Activated CD4-positive, alpha-beta T cell treated with anti-CD3 and anti-CD28 coated beads, Interleukin-2, amount 50 U/mL, for 16 hours (primary cell): ENCODE results near the gene DLK1.

Experiments used
- DNase-seq: peaks from one replicate; pipeline ENCODE4 v3.0.0-alpha.2; 2020

The DLK1 gene

GRCh38 chr14:100717386-100717785 is 9.3 kb upstream of the DLK1 start:
- no peak for DNase-seq

DNA sequence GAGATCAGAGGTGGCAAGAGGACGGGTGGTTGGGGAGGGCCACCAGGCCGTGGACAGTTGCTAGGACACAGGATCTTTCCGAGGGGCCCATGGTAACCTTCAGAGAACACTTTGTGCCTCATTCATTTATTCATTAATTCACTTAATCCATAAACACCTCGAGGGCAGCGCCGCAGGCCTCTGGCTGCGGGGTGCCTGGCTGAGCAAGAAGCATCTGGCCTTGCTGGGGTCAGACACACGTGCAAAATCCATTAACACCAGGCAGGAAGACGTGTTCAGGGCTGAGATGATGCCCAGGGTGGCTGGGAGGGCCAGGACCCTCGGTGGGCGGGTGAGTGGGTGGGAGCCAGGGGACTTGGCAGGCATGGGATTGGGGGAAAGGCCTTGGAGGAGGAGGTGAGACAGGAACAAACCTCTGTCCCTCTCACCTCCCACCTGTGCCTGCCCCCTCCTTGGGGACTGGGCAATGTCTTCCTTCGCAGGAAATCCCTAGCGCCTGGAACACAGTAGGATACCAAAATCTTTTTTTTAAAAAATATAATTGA is 6.6 kb upstream of the DLK1 start:
- DNase-seq, result no peak

DNA sequence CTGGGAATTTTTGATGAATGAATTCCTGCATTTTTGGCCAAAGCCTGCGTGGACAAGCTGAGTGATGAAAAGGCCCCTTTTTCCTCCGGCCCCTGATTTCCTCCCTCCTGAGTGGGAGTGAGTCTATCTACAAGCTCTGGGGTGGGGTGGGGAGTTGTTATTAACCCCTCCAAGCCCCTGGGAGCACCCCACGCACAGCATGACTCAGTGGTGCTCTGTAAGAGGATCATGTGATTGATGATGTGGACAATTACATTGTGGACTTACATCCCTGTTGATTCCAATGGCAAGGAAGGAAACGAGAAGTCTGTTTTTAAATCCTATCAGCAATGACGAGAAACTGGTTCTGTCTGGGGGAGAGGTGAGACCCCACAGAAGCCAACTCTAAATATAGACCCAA is 5.1 kb upstream of the DLK1 start:
- no peak for DNase-seq

- no peak for DNase-seq
These were observed 4.3 kb upstream of the DLK1 start for GRCh38 chr14:100722367-100722766.

- DNase-seq, result no peak
These were observed 3.4 kb upstream of the DLK1 start for GRCh38 chr14:100723135-100723829.

- no peak for DNase-seq
These were observed 2.8 kb upstream of the DLK1 start for GRCh38 chr14:100723830-100724437.

DNA sequence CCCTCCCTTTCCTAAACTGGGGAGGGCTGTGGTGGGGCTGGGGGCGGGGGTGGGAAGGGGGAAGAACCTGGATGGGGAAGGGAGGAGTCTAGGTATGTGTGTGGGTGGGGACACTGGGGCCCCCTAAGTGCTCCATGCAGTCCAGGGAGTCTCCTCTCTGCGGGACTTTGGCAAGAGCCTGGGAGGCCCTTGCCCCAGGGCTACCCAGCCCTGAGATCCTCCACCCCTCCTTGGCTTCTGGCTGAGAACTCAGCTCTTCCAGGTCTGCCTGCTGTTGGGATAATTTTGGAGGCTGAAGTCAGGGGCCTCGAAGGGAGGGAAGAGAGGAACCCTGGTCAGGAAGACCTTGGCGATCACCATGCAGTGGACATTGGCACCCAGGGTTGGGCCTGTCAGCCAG is 2.2 kb upstream of the DLK1 start:
- no peak for DNase-seq

GRCh38 chr14:100725587-100726387 is 905 bp upstream of the DLK1 start:
- DNase-seq, result no peak

DNA sequence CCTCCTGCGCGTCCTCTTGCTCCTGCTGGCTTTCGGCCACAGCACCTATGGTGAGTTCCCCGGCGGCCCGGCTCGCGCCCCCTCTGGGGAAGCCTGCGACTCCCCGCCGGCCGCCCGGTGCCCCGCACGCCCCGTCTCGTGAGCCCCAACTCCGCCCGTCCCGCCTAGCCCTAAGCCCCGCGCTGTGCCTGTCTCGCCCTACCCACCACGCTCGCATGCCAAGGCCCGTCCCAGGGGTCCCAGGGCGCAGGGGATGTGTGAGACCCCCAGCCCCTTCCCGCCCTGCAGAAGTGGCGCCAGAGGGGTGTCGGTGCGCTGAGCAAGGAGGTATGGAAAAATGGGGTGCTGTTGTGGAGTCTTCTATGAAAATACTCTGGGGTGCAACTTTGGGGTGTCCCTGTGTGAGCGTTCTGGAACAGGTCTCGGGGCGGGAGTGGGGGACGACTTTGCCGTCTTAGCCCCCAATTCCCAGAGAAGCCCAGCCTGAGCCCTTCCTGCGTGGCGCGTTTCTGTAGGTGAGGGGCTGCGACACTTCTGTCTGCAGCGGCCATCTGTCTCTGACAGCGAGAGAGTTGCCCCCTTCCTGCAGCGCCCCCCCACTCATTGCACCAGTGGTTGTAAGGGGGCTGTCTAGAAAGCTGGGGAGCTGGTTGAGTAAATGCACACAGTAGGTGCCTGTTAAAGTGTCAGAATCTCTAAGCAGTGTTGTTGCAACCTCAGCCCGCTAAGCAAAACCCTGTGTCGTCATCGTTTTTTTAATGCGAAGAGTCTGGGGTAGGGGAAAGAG is 587 bp downstream of the DLK1 start:
- DNase-seq, result no peak

DNA sequence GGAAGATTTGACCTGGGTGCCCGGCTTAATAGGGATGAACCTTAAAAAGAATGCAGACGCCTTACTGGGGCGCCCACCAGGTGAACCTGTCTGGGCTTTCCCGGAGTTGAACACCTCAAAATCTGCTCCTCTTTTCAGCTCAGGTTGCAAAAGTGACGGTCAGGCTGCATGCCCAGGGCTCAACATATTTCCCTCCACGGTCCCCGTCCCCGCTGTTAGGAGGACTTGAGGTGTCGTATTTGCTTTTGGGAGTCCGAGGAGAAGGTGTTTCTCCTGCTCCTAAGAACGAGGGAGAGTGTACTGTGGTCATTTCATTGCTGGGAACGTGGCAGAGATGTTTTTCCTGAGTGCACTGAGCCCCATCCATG is 1.2 kb downstream of the DLK1 start:
- DNase-seq, result no peak

DNA sequence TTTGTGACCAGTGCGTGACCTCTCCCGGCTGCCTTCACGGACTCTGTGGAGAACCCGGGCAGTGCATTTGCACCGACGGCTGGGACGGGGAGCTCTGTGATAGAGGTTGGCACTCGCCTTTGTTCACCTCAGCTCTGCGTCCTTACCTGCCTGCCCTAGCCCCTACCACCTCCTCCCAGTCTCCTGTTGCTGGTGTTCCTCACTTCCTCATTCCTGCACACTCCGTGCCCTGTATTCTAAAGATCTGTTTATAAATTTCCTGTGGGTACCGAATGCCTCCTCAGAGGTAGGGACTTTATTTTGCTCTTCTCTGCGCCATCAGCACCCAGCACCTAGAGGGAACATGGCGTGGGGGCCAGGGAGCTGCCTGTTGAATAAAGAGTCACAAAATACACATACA is 2.3 kb downstream of the DLK1 start:
- DNase-seq, result no peak

DNA sequence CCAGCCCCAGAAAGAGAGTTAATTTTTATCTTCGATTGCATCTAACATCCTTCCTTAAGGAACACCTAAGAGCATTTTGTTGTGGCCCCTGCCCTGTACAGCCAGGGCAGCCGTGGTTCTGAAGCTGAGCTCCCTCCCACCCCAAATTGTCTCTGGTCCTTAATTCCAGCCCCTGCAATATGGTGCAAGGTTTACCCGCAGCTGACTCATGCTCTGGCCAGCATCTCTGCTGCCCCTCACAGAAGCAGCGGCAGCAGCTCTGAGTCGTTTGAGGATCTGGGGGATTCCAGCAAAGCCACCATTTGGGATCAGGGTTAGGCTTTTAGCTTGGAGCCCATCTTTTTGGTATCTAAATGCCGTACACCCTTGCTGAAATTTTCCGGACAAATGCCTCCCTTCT is 3.3 kb downstream of the DLK1 start:
- DNase-seq, result no peak

- DNase-seq, result no peak
These were observed 3.9 kb downstream of the DLK1 start for GRCh38 chr14:100730581-100730980.

GRCh38 chr14:100731011-100731670 is 4.4 kb downstream of the DLK1 start:
- no peak for DNase-seq

- DNase-seq, result no peak
These were observed 5.4 kb downstream of the DLK1 start for GRCh38 chr14:100731846-100732765.

- no peak for DNase-seq
These were observed 6.0 kb downstream of the DLK1 start for GRCh38 chr14:100732766-100733100.

- DNase-seq, result no peak
These were observed 6.6 kb downstream of the DLK1 start for GRCh38 chr14:100733152-100733850.

GRCh38 chr14:100734031-100734990 is 7.6 kb downstream of the DLK1 start:
- DNase-seq, result no peak

- DNase-seq, result no peak
These were observed 8.6 kb downstream of the DLK1 start for GRCh38 chr14:100735271-100735670.
